ENCODE results near the gene RPRD2.

DNA sequence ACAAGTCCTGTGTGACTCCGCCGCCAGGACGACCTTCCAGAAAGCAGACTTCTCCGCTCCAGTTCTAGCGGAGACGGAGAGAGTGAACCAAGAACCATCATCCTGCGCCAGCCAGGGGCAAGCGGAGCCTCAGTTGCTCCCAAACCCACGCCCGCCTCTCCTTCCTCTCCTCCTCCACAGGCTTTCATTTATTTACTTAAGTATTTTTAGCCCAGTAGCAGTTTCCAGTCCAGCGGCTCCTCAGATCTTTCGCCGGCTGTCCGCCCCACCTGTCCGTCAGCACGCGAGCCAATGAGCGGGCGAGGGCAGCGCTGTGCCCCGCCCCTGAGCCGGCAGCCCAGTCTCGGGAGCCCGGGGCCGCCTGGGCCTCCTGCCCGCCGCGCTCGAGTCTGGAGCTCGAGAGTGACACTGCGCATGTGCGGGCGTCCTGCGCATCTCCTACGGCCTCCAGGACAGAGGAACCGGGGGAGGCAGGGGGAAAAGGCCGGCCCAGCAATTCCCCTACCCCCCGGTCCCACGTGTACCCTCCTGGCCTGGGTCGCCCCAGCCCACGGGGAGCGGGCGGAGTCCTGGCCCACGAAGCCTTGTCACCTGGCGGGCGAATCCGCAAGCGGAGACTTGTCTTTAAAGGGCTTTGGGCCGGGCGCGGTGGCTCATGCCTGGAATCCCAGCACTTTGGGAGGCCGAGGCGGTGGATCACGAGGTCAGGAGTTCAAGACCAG lies 151.5 kb downstream of the RPRD2 start, which contains the start of gene FALEC:
- TF ChIP-seq POLR2AphosphoS5 (IDR thresholded peaks at IDR 0.05; ENCODE audit: low read depth) (peak; percentile 65), EZH2 (IDR thresholded peaks at IDR 0.05; ENCODE audit: low read depth, unreplicated experiment) (no peak), NANOG (IDR thresholded peaks at IDR 0.05; ENCODE audit: borderline replicate concordance) (no peak), CREB1 (CRISPR knock-in tag; IDR thresholded peaks at IDR 0.05; ENCODE audit: low read depth) (peak; percentile 36; the same call in 1 of the 2 replicates)
- TF ChIP-seq, protein P1, sequence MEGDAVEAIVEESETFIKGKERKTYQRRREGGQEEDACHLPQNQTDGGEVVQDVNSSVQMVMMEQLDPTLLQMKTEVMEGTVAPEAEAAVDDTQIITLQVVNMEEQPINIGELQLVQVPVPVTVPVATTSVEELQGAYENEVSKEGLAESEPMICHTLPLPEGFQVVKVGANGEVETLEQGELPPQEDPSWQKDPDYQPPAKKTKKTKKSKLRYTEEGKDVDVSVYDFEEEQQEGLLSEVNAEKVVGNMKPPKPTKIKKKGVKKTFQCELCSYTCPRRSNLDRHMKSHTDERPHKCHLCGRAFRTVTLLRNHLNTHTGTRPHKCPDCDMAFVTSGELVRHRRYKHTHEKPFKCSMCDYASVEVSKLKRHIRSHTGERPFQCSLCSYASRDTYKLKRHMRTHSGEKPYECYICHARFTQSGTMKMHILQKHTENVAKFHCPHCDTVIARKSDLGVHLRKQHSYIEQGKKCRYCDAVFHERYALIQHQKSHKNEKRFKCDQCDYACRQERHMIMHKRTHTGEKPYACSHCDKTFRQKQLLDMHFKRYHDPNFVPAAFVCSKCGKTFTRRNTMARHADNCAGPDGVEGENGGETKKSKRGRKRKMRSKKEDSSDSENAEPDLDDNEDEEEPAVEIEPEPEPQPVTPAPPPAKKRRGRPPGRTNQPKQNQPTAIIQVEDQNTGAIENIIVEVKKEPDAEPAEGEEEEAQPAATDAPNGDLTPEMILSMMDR (conservative IDR thresholded peaks at IDR 0.05; ENCODE audit: low read depth in 2 of 2) = no peak
- TF ChIP-seq, protein P2, sequence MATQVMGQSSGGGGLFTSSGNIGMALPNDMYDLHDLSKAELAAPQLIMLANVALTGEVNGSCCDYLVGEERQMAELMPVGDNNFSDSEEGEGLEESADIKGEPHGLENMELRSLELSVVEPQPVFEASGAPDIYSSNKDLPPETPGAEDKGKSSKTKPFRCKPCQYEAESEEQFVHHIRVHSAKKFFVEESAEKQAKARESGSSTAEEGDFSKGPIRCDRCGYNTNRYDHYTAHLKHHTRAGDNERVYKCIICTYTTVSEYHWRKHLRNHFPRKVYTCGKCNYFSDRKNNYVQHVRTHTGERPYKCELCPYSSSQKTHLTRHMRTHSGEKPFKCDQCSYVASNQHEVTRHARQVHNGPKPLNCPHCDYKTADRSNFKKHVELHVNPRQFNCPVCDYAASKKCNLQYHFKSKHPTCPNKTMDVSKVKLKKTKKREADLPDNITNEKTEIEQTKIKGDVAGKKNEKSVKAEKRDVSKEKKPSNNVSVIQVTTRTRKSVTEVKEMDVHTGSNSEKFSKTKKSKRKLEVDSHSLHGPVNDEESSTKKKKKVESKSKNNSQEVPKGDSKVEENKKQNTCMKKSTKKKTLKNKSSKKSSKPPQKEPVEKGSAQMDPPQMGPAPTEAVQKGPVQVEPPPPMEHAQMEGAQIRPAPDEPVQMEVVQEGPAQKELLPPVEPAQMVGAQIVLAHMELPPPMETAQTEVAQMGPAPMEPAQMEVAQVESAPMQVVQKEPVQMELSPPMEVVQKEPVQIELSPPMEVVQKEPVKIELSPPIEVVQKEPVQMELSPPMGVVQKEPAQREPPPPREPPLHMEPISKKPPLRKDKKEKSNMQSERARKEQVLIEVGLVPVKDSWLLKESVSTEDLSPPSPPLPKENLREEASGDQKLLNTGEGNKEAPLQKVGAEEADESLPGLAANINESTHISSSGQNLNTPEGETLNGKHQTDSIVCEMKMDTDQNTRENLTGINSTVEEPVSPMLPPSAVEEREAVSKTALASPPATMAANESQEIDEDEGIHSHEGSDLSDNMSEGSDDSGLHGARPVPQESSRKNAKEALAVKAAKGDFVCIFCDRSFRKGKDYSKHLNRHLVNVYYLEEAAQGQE (IDR thresholded peaks at IDR 0.05; ENCODE audit: unreplicated experiment) = no peak
- TF ChIP-seq, protein P3, sequence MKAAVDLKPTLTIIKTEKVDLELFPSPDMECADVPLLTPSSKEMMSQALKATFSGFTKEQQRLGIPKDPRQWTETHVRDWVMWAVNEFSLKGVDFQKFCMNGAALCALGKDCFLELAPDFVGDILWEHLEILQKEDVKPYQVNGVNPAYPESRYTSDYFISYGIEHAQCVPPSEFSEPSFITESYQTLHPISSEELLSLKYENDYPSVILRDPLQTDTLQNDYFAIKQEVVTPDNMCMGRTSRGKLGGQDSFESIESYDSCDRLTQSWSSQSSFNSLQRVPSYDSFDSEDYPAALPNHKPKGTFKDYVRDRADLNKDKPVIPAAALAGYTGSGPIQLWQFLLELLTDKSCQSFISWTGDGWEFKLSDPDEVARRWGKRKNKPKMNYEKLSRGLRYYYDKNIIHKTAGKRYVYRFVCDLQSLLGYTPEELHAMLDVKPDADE (IDR thresholded peaks at IDR 0.05) = no peak
